DMS 273 (cell line): Measurements from ENCODE around the gene OAS1.
A peak's percentile ranks its signal among the peaks of the same experiment; 100 is the strongest.

Source experiments
- DNase-seq: peaks from one replicate; lab custom pipeline; 2025; ENCODE audit not compliant: unreplicated experiment; lab: John Stamatoyannopoulos, UW

Gene OAS1

GRCh38 chr12:112906712-112907414, at the start of gene OAS1:
Gene OAS1 (plus strand): TSS chr12:112906962. CDS start chr12:112907040, 78 bp downstream.
- DNase-seq: peak; percentile 30

- DNase-seq: no peak
These were observed 47.5 kb upstream of the OAS1 start for GRCh38 chr12:112859291-112859690.

GRCh38 chr12:112860181-112860580, 46.6 kb upstream of the OAS1 start:
- DNase-seq: no peak

- no peak for DNase-seq
These were observed 45.5 kb upstream of the OAS1 start for GRCh38 chr12:112861284-112861683.

GRCh38 chr12:112862636-112863290, 44.0 kb upstream of the OAS1 start:
- no peak for DNase-seq

- no peak for DNase-seq
These were observed 38.2 kb upstream of the OAS1 start for GRCh38 chr12:112868459-112869041.

- no peak for DNase-seq
These were observed 37.7 kb upstream of the OAS1 start for GRCh38 chr12:112869091-112869490.

- DNase-seq: no peak
These were observed 37.0 kb upstream of the OAS1 start for GRCh38 chr12:112869778-112870177.

GRCh38 chr12:112870267-112870980, 36.3 kb upstream of the OAS1 start:
- no peak for DNase-seq

- DNase-seq: no peak
These were observed 31.2 kb upstream of the OAS1 start for GRCh38 chr12:112875608-112876007.

- no peak for DNase-seq
These were observed 30.3 kb upstream of the OAS1 start for GRCh38 chr12:112876506-112876905.

GRCh38 chr12:112877006-112877405, 29.8 kb upstream of the OAS1 start:
- DNase-seq: no peak

- DNase-seq: no peak
These were observed 28.3 kb upstream of the OAS1 start for GRCh38 chr12:112878488-112878887.

GRCh38 chr12:112879191-112879705, 27.5 kb upstream of the OAS1 start:
- no peak for DNase-seq

- peak; percentile 92 for DNase-seq
These were observed 25.2 kb upstream of the OAS1 start for GRCh38 chr12:112881602-112882001.

- DNase-seq: no peak
These were observed 21.5 kb upstream of the OAS1 start for GRCh38 chr12:112885236-112885635.

- DNase-seq: no peak
These were observed 19.2 kb upstream of the OAS1 start for GRCh38 chr12:112887550-112887949.

GRCh38 chr12:112891093-112892024, 15.4 kb upstream of the OAS1 start:
- peak; percentile 10 for DNase-seq

GRCh38 chr12:112892856-112893255, 13.9 kb upstream of the OAS1 start:
- no peak for DNase-seq

GRCh38 chr12:112894128-112894527, 12.6 kb upstream of the OAS1 start:
- DNase-seq: no peak
